LoVo (cell line): ENCODE results near the gene HLCS.
A peak's percentile ranks its signal among the peaks of the same experiment; 100 is the strongest.

Source experiments
- DNase-seq: peaks from one replicate; pipeline ENCODE4 v3.0.0-alpha.2; 2016; ENCODE audit warnings: low spot score

Gene HLCS

GRCh38 chr21:36719614-36720013 is 246.9 kb downstream of the HLCS start:
- peak; percentile 85 for DNase-seq

- peak; percentile 92 for DNase-seq
Observed at GRCh38 chr21:36718951-36719501, 247.4 kb downstream of the HLCS start.

- DNase-seq = no peak
Observed at GRCh38 chr21:36717976-36718375, 248.5 kb downstream of the HLCS start.

- no peak for DNase-seq
Observed at GRCh38 chr21:36716836-36717235, 249.6 kb downstream of the HLCS start.

- no peak for DNase-seq
Observed at GRCh38 chr21:36716387-36716786, 250.1 kb downstream of the HLCS start.

- DNase-seq = no peak
Observed at GRCh38 chr21:36713746-36714145, 252.7 kb downstream of the HLCS start.

- no peak for DNase-seq
Observed at GRCh38 chr21:36710729-36711048, 255.8 kb downstream of the HLCS start.

GRCh38 chr21:36709868-36710728 is 256.4 kb downstream of the HLCS start:
- no peak for DNase-seq

- no peak for DNase-seq
Observed at GRCh38 chr21:36709030-36709867, 257.2 kb downstream of the HLCS start.

- no peak for DNase-seq
Observed at GRCh38 chr21:36708286-36709029, 258.0 kb downstream of the HLCS start.

GRCh38 chr21:36707763-36708285 is 258.6 kb downstream of the HLCS start:
- no peak for DNase-seq

GRCh38 chr21:36706951-36707762 is 259.3 kb downstream of the HLCS start:
- DNase-seq = no peak

- no peak for DNase-seq
Observed at GRCh38 chr21:36706482-36706852, 260.0 kb downstream of the HLCS start.

- no peak for DNase-seq
Observed at GRCh38 chr21:36705679-36706481, 260.6 kb downstream of the HLCS start.

GRCh38 chr21:36704958-36705678 is 261.4 kb downstream of the HLCS start:
- DNase-seq = no peak

GRCh38 chr21:36704281-36704957 is 262.1 kb downstream of the HLCS start:
- DNase-seq = no peak

GRCh38 chr21:36703626-36704280 is 262.7 kb downstream of the HLCS start:
- no peak for DNase-seq

GRCh38 chr21:36703123-36703522 is 263.3 kb downstream of the HLCS start:
- no peak for DNase-seq

GRCh38 chr21:36702622-36702968 is 263.9 kb downstream of the HLCS start:
- DNase-seq = no peak
